Measurements from ENCODE around the gene CYTH2. TPM values are rescaled to one million over a fixed set of nuclear protein-coding genes. Genes with fewer than 3 reads are reported as not detected.
"Not testable (repeated sequence)": the region's sequence is repeated elsewhere in the genome, so short reads cannot be mapped to it uniquely, and the experiment has no call there.

The CYTH2 gene
- total RNA-seq, 1 donor from 2014 or later: 43.1 TPM

DNA sequence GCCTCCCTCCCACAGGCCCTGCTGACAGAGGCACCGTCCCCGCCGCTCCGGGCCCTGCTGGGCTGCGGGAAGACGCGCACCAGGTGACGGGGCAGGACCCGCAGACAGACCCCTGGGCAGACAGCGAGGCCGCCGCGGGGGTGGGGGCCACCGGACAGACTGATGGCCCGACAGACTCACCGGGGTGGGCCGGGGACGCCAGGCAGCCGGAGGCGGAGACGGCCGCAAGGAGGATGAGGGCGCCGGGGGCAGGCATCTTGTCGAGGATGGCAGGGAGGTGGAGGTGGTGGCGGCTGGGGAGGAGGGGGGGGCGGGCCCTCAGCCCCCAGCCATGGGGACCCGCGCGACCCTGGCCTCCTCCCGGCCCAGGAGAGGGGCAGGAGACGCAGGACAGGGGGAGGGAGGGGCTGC, 42.2 kb downstream of the CYTH2 start:
- DNase-seq (ENCODE audit: low read depth in 2 of 2): no peak

DNA sequence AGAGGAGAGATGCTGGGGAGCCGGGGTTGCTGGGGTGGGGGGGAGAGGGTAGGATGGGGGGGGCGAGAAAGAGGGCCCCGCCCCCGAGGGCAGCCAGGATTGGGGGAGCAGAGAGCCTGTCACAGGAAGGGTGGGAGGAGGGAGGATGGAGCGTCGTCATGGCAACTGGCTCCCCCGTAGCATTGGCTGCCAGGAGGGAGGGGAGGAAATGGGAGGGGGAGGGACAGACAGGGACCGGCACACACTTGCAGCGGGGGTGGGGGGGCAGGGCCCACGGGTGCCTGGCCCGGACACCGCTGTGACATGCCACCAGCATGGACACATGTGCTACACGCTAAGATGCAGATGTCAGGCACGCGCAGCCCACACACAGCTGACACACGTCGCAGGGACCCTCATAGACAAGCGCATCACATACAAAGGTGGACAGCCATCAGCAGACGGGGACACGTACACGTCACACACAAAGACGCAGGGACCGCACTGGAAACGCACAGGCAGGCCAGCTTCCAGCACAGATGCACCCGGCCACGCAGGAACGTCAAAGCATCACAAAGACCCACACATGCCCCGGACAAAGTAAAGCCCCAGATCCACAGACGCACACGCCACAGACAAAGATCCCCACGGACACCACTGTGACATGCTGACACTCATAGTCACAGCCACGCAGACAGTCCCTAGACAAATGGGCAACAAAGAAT, 42.8 kb downstream of the CYTH2 start, which contains the start of gene LMTK3:
LMTK3 (minus strand) TSS at position 36 of the 704 bp plus-strand sequence. CDS start 259 bp downstream, outside the sequence.
- peak in 1 of 2 donors; percentile 48 for DNase-seq (ENCODE audit: low read depth in 2 of 2)

DNA sequence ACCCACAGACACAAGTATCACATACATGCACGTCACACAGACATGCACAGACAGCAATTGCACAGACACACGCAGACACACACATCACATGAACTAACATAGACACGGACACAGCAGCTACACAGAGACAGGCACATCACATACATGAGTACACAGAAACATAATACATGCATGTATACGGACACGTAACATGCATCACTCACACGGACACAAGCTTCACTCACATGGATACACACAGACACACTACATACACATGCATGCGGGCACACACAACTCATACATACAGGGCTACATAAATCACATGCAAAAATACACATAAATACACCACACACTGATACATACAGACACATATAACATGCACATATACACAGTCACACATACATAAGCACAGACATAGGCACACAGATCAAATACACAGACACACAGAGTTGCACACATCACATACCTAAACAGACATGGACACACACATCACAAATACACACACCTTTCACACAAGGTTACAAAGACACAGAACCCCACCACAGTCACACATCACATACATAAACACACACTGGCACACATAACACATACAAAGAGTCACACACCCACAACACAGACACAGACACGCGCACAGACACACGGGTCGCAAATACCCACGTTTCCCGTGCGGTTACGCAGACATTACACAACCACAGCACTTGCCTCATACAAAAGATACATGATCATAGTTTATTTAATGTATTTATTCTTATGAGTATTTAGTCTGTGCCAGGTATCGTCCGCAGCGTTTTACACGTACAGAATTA, 43.5 kb downstream of the CYTH2 start:
- DNase-seq (ENCODE audit: low read depth in 2 of 2): no peak

DNA sequence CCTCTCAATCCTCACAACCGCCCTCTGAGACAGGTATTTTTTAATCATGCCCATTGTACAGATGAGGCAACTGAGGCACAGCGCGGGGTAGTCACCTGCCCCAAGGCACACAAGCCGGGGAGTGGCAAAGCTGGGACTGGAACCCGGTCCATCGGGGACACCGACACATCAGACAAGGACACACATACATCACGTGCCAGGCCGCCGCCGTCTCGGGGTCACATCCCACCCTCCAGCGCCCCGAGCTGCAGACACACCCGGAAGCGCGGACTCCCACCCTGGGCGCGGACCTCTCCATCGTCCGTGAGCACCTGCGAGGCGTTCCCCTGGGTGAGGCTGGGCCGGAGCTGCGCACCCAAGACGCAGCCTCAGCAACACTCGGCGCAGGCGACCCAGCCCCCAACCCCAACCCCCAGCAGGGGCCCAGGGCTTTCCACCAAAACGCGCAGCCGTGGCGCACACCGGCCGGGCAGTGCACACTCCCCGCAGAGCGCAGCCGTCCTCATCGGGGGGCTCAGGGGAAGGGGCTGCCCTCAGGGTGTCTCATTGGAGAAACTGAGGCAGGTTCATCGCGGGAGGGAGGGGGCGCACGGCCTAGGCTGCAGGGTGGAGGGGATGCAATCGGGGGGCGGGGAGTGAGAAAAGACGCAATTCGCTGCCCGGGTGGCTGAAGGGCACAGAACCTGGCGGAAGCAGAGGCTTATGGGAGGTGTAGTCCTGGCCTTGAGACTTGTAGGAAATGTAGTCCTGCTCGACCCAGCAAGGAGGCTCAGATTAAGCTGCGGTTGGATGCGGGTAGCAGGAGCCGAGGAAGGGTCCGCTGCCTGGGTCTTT, 44.3 kb downstream of the CYTH2 start:
- DNase-seq (ENCODE audit: low read depth in 2 of 2): peak; percentile 53 to 69

DNA sequence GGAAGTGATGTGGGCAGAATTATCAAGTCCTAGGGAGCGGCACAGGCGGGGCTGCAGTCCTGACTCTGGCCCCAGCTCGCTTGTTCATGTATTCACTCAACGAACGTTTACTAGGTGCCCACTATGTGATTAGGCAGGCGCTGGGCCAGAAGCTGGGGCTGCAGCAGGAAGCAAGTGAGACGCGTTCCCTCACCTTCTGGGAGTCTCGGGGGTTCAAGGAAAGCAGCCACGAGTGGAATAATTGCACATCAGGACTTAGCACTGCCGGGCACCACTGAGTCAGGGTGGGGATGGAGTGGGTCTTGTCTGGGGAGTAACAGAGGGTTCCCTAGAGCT, 44.9 kb downstream of the CYTH2 start:
- DNase-seq (ENCODE audit: low read depth in 2 of 2): no peak

DNA sequence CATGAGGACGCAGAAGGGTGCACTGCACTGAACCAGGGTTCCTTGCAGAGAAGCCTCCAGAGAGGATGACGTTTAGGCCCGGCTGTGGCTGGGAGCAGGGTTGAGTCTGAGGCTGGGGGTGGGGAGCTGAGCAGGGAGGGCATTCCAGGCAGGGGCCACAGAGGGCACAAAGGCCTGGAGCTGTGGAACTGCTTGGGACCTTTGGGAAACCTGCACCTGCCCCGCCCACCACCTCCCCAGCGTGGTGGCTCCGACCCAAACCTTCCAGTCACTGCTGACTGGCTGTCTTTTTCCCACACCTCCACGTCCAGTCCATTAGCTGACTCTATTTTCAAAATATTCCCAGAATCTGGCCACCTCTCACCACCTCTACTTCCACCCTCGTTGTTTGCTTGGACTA, 47.4 kb downstream of the CYTH2 start:
- no peak for DNase-seq (ENCODE audit: low read depth in 2 of 2)

DNA sequence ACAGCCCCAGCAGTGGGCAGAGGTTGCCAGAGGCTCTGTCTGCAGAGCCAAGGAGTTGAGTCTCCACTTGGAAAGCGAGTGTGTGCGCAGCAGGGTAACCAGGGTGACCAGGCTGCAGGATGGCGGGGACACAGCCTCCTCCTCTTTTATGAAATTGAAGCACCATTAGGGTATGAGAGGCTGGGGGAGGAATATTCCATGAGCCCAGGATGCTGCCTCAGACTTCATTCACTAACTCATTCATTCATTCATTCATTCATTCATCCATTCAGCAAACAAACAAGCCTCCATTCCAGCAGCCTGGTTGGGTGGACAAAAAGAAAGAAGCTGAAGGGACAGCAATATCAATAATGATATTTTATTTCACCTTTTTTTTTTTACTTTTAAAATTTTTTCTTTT, 49.0 kb downstream of the CYTH2 start:
- no peak for DNase-seq (ENCODE audit: low read depth in 2 of 2)

DNA sequence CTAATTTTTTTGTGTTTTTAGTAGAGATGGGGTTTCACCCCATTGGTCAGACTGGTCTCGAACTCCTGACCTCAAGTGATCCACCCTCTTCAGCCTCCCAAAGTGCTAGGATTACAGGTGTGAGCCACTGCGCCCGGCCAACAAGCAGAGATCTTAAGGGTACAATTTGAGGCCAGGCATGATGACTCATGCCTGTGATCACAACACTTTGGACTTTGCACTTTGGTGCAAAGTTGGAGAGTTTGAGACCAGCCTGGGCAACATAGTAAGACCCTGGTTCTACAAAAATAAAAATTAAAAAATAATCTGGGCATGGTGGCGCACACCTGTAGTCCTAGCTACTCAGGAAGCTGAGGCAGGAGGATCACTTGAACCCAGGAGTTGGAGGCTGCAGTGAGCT, 50.3 kb downstream of the CYTH2 start:
- DNase-seq (ENCODE audit: low read depth in 2 of 2): not testable (repeated sequence)

DNA sequence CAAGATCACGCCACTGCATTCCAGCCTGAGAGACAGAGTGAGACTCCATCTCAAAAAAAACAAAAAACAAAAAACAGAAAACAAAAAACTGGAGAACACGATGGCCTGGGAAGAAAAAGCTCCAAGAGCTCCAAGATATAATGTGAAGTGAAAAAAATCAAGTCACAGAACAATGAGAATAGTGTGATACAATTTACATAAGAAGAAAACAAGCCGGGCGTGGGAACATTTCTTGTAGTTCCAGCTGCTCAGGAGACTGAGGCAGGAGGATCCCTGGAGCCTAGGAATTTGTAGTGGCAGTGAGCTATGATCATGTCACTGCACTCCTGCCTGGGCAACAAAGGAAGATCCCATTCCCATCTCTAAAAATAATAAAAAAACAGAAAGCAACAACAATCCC, 51.0 kb downstream of the CYTH2 start:
- no peak for DNase-seq (ENCODE audit: low read depth in 2 of 2)

DNA sequence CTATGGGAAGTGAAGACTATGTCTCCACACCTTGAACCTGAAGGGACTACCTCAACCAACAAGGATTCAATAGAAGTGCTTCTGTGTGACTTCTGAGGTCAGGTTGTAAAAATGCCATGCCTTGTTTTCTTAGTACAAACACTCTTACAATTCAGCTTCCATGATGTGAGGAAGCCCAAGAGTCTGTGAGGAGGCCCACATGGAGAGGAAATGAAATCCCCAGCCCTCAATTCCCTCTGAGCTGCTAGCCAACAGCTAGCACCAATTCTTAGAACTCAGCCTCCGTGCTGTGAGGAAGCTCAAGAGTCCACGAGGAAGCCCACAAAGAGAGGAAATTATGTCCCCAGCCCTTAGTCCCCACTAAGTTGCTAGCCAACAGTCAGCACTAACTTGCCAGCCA, 55.1 kb downstream of the CYTH2 start:
- DNase-seq (ENCODE audit: low read depth in 2 of 2): no peak

DNA sequence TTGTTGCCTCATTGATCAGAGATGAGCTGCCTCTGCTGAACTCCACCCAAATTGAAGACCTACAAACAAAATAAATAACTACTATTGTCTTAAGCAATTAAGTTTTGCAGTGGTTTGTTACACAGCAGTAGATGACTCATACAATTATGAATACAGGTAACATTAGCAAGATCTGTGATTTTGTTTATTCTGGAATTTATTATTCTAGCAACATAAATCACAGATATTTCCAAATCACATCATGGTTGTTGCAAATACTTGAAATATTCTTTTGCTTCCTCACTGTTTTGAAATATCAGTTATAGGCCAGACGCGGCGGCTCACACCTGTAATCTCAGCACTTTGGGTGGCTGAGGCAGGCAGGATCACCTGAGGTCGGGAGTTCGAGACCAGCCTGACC, 55.6 kb downstream of the CYTH2 start:
- no peak for DNase-seq (ENCODE audit: low read depth in 2 of 2)

DNA sequence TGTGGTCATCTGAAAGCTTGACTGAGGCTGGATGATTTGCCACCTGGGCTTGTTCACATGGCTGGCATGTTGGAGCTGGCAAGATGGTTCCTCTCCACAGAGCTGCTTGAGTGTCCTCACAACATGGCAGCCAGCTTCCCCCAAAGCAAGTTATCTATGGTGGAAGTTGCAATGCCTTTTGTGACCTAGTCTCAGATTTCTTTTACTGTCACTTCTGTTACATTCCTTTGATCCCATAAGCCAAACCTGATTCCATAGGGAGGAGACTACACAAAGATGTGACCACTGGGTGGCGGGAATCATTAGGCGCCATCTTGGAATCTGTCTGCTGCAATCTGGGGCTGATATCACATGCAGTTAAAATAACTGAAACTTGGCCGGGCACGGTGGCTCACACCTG, 60.0 kb downstream of the CYTH2 start:
- no peak for DNase-seq (ENCODE audit: low read depth in 2 of 2)

DNA sequence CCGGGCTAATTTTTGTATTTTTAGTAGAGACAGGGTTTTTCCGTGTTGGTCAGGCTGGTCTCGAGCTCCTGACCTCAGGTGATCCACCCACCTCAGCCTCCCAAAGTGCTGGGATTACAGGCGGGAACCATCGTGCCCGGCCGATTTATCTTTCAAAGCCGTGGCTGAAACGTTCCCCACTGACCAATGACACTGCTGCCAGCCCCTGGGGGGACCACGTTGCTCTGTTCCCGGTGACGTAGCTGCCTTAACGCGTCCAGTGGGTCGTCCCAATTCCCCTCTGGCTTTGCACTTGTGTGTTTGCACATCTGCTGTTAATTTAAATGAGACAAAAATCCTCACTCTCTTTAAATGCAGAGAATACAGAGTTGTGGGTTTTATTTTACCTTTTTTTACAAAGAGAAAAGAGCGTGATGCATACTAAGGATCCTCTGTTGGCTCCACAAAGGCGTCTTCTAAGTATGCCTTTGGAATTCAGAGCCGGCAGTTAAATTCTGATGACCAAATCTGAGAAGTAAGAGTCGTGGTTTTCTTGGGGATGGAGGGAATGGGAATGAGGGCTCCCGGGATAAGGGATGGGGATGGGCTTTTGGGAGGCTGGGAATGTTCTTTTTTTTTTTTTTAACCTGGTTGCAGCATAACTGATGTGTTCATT, 61.0 kb downstream of the CYTH2 start:
- DNase-seq (ENCODE audit: low read depth in 2 of 2): no peak

DNA sequence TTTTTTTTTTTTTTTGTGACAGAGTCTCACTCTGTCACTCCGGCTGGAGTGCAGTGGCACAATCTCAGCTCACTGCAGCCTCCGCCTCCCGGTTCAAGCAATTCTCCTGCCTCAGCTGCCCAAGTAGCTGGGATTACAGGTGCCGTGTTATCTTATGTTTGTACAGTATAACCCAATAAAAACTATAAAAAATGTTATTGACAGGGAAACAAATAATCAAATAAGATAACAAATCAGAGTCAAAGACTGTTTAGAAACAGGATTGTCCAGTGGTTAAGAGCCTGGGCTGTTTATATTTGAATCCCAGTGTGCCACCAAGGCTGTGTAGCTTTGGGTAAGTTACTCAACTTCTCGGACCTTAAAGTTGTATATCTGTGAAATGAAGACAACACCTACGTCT, 61.6 kb downstream of the CYTH2 start:
- no peak for DNase-seq (ENCODE audit: low read depth in 2 of 2)

Other genes starting within 250 kb of the CYTH2 start
- gene CARD8, start 213.5 kb upstream of the CYTH2 start, total RNA-seq: 55.4 and 69.6 TPM in 2 replicates
- gene ZNF114, start 199.3 kb upstream of the CYTH2 start, total RNA-seq: under 0.01 and 0.87 TPM in 2 replicates
- 4.0 and 7.4 TPM in 2 replicates for gene EMP3, start 143.8 kb upstream of the CYTH2 start, total RNA-seq
- gene TMEM143, start 105.4 kb upstream of the CYTH2 start, total RNA-seq: 2.0 and 2.2 TPM in 2 replicates
- gene SYNGR4, start 105.0 kb upstream of the CYTH2 start, total RNA-seq: not detected in 2 replicates
- 34.9 and 37.0 TPM in 2 replicates for gene KDELR1, start 77.8 kb upstream of the CYTH2 start, total RNA-seq
- 0.20 and 0.22 TPM in 2 replicates for gene GRIN2D, start 75.7 kb upstream of the CYTH2 start, total RNA-seq
- 10.0 and 14.5 TPM in 2 replicates for gene GRWD1, start 23.4 kb upstream of the CYTH2 start, total RNA-seq
- under 0.01 and 0.20 TPM in 2 replicates for gene KCNJ14, start 13.8 kb upstream of the CYTH2 start, total RNA-seq
- gene LMTK3, start 42.5 kb downstream of the CYTH2 start, total RNA-seq: under 0.01 TPM in 1 of 2 replicates, not detected in the other
- gene SULT2B1, start 82.8 kb downstream of the CYTH2 start, total RNA-seq: not detected in 2 replicates
- gene SPACA4, start 137.4 kb downstream of the CYTH2 start, total RNA-seq: not detected in 2 replicates
- gene FAM83E, start 145.7 kb downstream of the CYTH2 start, total RNA-seq: 0.40 and 0.65 TPM in 2 replicates
- 2,223 and 2,324 TPM in 2 replicates for gene RPL18, start 149.8 kb downstream of the CYTH2 start, total RNA-seq
- gene SPHK2, start 150.1 kb downstream of the CYTH2 start, total RNA-seq: 5.4 and 6.3 TPM in 2 replicates
- gene DBP, start 168.0 kb downstream of the CYTH2 start, total RNA-seq: 0.87 and 3.4 TPM in 2 replicates
- gene CA11, start 176.8 kb downstream of the CYTH2 start, total RNA-seq: 3.1 and 8.1 TPM in 2 replicates
- gene NTN5, start 203.6 kb downstream of the CYTH2 start, total RNA-seq: not detected in 2 replicates
- not detected in 2 replicates for gene FUT2, start 226.6 kb downstream of the CYTH2 start, total RNA-seq